Panc1 (cell line): ENCODE data around the gene KCNN3. TPM values are rescaled to one million over a fixed set of nuclear protein-coding genes. Genes with fewer than 3 reads are reported as not detected.

Experiments
- ATAC-seq: fragments of 200-7000 bp; cut with Tn5 transposase; 2 replicates; pipeline ENCODE4 v1.9.1; 2020; ENCODE audit warnings: mild to moderate bottlenecking, moderate library complexity
- BruUV-seq: library from RNA; stranded (reverse); fragments of 400-500 nt; replicated peaks from 2 replicates; lab custom pipeline; 2021; lab: Mats Ljungman, UMichigan
- CTCF ChIA-PET: fragments of 300-600 bp; sonication (Branson Sonifier 250); formaldehyde crosslinking; loops from one replicate; lab custom pipeline; 2022; ENCODE audit warnings: antibody characterized with exemption; lab: Charles Lee
- POLR2A ChIA-PET: fragments of 300-600 bp; sonication (Branson Sonifier 250); formaldehyde crosslinking; loops from one replicate; lab custom pipeline; 2022; ENCODE audit warnings: antibody characterized with exemption; lab: Charles Lee
- DNase-seq: peaks from one replicate; pipeline ENCODE4 v3.0.0-alpha.2; 2010; ENCODE audit warnings: low read depth, low spot score
- H3K27ac ChIP-seq: 2 replicates; pipeline ENCODE4 v1.5.1; 2011; ENCODE audit warnings: mild to moderate bottlenecking, low read length, inconsistent platforms
- H3K27me3 ChIP-seq: fragments of 200-500 bp; sonication (Bioruptor generic); 2 replicates; pipeline ENCODE4 v1.6.0; 2014; ENCODE audit warnings: low read length, inconsistent platforms; ENCODE audit not compliant: control insufficient read depth, insufficient read depth
- H3K36me3 ChIP-seq: fragments of 200-500 bp; sonication (Bioruptor generic); 2 replicates; pipeline ENCODE4 v1.5.1; 2014; ENCODE audit warnings: inconsistent platforms, mild to moderate bottlenecking, low read length, moderate library complexity; ENCODE audit not compliant: control insufficient read depth, insufficient read depth
- H3K4me1 ChIP-seq: 2 replicates; pipeline ENCODE4 v1.5.1; 2011; ENCODE audit warnings: inconsistent platforms, mild to moderate bottlenecking, low read length, moderate library complexity; ENCODE audit not compliant: control insufficient read depth, insufficient read depth
- H3K4me3 ChIP-seq, 2 experiments: 2 replicates each; pipeline ENCODE4 v1.5.1; 2011 to 2012; ENCODE audit warnings: low read depth in 2 of 2, low read length in 2 of 2, mild to moderate bottlenecking in 2 of 2, inconsistent platforms in 1 of 2, moderate library complexity in 1 of 2
- H3K9me3 ChIP-seq: fragments of 200-500 bp; sonication (Bioruptor generic); 2 replicates; pipeline ENCODE4 v1.5.1; 2014; ENCODE audit warnings: low read depth, mild to moderate bottlenecking, inconsistent platforms, low read length, moderate library complexity; ENCODE audit not compliant: control insufficient read depth, insufficient read depth
- CTCF ChIP-seq: fragments of 450-650 bp; IDR thresholded peaks from 2 replicates; pipeline ENCODE4 v1.5.1; 2017; ENCODE audit warnings: mild to moderate bottlenecking
- POLR2AphosphoS5 ChIP-seq: IDR thresholded peaks from 2 replicates; pipeline ENCODE4 v1.6.1; 2012; ENCODE audit warnings: mild to moderate bottlenecking, low read depth, low read length, moderate library complexity
- REST ChIP-seq, 2 experiments: IDR thresholded peaks; 2 replicates each; pipeline ENCODE4 v1.6.1; 2011 to 2012; ENCODE audit warnings: low read depth in 2 of 2, control low read depth in 1 of 2, low read length in 1 of 2, mild to moderate bottlenecking in 1 of 2, moderate library complexity in 1 of 2; ENCODE audit not compliant: insufficient read depth in 1 of 2
- SIN3A ChIP-seq: IDR thresholded peaks from 2 replicates; pipeline ENCODE4 v1.6.1; 2012; ENCODE audit warnings: low read depth, mild to moderate bottlenecking, low read length, moderate library complexity, borderline replicate concordance; ENCODE audit not compliant: insufficient read depth
- TCF7L2 ChIP-seq: IDR thresholded peaks from 2 replicates; pipeline ENCODE4 v1.6.1; 2011; ENCODE audit warnings: mild to moderate bottlenecking, low read depth, low read length, inconsistent platforms
- in situ Hi-C: cut with HindIII; loops from 2 replicates; pipeline ENCODE4 v1.10.0; 2016; ENCODE audit warnings: low sequenced_read_pairs, low pct_unique_long_range_greater_than_20kb
- intact Hi-C: fragments of 100-400 bp; cut with micrococcal nuclease; formaldehyde crosslinking; loops from one replicate; pipeline ENCODE4 v1.10.0; 2022; ENCODE audit not compliant: unreplicated experiment
- total RNA-seq: library from RNA; stranded (reverse); gene quantifications from one replicate; pipeline ENCODE4 v1.2.1, GENCODE V29; 2021; ENCODE audit not compliant: unreplicated experiment

The KCNN3 gene
- total RNA-seq, 1 experiment from 2014 or later: 0.05 TPM

GRCh38 chr1:154895798-154896197, 25.7 kb upstream of the KCNN3 start:
- no TSS peak for BruUV-seq
- peaks cover 6% of the 10 kb centered on the region; the same call in 1 of the 2 replicates for H3K27me3 ChIP-seq
- in situ Hi-C loops (no loop called here), intact Hi-C loops (no loop called here)
- ChIA-PET CTCF (interaction anchor here (0.7 kb wide), 1 partner anchor 12 kb away, joined by 4 read pairs; no protein-coding TSS in a partner anchor), POLR2A (interaction anchor here (0.6 kb wide), 1 partner anchor 237 kb away, joined by 3 read pairs; no protein-coding TSS in a partner anchor)
- H3K4me3 ChIP-seq: no peak overlapping the region
- no peaks in the 10 kb centered on the region for H3K9me3 ChIP-seq
- H3K4me1 ChIP-seq: no peaks in the 10 kb centered on the region
- no peaks in the 10 kb centered on the region for H3K36me3 ChIP-seq
- H3K27ac ChIP-seq: no peak overlapping the region
- DNase-seq (no peak), ATAC-seq (no peak)
- no peak for TF ChIP-seq POLR2AphosphoS5
- no peak for TF ChIP-seq REST (IDR thresholded peaks at IDR 0.05; ENCODE audit: insufficient read depth in 1 of 2, low read depth in 2 of 2, low read length in 1 of 2)
- TF ChIP-seq TCF7L2: no peak
- TF ChIP-seq CTCF: no peak
- TF ChIP-seq SIN3A: no peak

- H3K27me3 ChIP-seq: peaks cover 6% of the 10 kb centered on the region; the same call in 1 of the 2 replicates
- no TSS peak for BruUV-seq
- no peaks in the 10 kb centered on the region for H3K36me3 ChIP-seq
- H3K4me1 ChIP-seq: no peaks in the 10 kb centered on the region
- intact Hi-C loops (no loop called here), in situ Hi-C loops (no loop called here)
- TF ChIP-seq REST (IDR thresholded peaks at IDR 0.05; ENCODE audit: insufficient read depth in 1 of 2, low read depth in 2 of 2, low read length in 1 of 2) (no peak), TCF7L2 (no peak), CTCF (no peak), POLR2AphosphoS5 (no peak), SIN3A (no peak)
- no peak overlapping the region for H3K4me3 ChIP-seq
- DNase-seq (no peak), ATAC-seq (no peak)
- no peak overlapping the region for H3K27ac ChIP-seq
- ChIA-PET CTCF (interaction anchor here (0.6 to 0.9 kb wide), 2 partner anchors 222 to 345 kb away, joined by 3 to 4 read pairs; no protein-coding TSS in a partner anchor), POLR2A (no interaction called here)
- no peaks in the 10 kb centered on the region for H3K9me3 ChIP-seq
Observed at GRCh38 chr1:154891452-154891851, 21.4 kb upstream of the KCNN3 start.
